ENCODE measurements around the gene HDAC3.

The HDAC3 gene

GRCh38 chr5:141608557-141608956, 28.1 kb downstream of the HDAC3 start:
- ATAC-seq: no peak
- TF ChIP-seq POU6F1 (CRISPR knock-in tag; IDR thresholded peaks at IDR 0.05; ENCODE audit: borderline replicate concordance, low read depth) (no peak), CSRNP3 (CRISPR knock-in tag; IDR thresholded peaks at IDR 0.05) (no peak), ISL1 (CRISPR knock-in tag; IDR thresholded peaks at IDR 0.05) (no peak), ZNF565 (CRISPR knock-in tag; conservative IDR thresholded peaks at IDR 0.05; ENCODE audit: low read depth) (no peak), PPARA (CRISPR knock-in tag; IDR thresholded peaks at IDR 0.05; ENCODE audit: borderline replicate concordance) (no peak), SNAI2 (CRISPR knock-in tag; IDR thresholded peaks at IDR 0.05) (no peak), PATZ1 (CRISPR knock-in tag; IDR thresholded peaks at IDR 0.05; ENCODE audit: borderline replicate concordance) (no peak), TOX (CRISPR knock-in tag; IDR thresholded peaks at IDR 0.05; ENCODE audit: borderline replicate concordance) (no peak), ZFP30 (CRISPR knock-in tag; IDR thresholded peaks at IDR 0.05) (no peak), ZFP3 (CRISPR knock-in tag; IDR thresholded peaks at IDR 0.05) (no peak)

- ATAC-seq: no peak
- TF ChIP-seq ZNF8 (CRISPR knock-in tag; IDR thresholded peaks at IDR 0.05) (no peak), ZC3H10 (CRISPR knock-in tag; IDR thresholded peaks at IDR 0.05) (no peak), ARNTL (CRISPR knock-in tag; IDR thresholded peaks at IDR 0.05; ENCODE audit: borderline replicate concordance, low read depth) (no peak), ISL1 (CRISPR knock-in tag; IDR thresholded peaks at IDR 0.05) (no peak), SNAI2 (CRISPR knock-in tag; IDR thresholded peaks at IDR 0.05) (no peak), CSDC2 (CRISPR knock-in tag; IDR thresholded peaks at IDR 0.05) (no peak), BACH2 (CRISPR knock-in tag; IDR thresholded peaks at IDR 0.05; ENCODE audit: borderline replicate concordance) (no peak), PPARA (CRISPR knock-in tag; IDR thresholded peaks at IDR 0.05; ENCODE audit: borderline replicate concordance) (no peak), ESRRG (CRISPR knock-in tag; IDR thresholded peaks at IDR 0.05) (no peak), TCF4 (CRISPR knock-in tag; IDR thresholded peaks at IDR 0.05; ENCODE audit: borderline replicate concordance) (no peak), ZNF565 (CRISPR knock-in tag; conservative IDR thresholded peaks at IDR 0.05; ENCODE audit: low read depth) (no peak), ZFP30 (CRISPR knock-in tag; IDR thresholded peaks at IDR 0.05) (no peak), CREB5 (CRISPR knock-in tag; IDR thresholded peaks at IDR 0.05; ENCODE audit: low read depth) (no peak), TOX (CRISPR knock-in tag; IDR thresholded peaks at IDR 0.05; ENCODE audit: borderline replicate concordance) (no peak), CSRNP3 (CRISPR knock-in tag; IDR thresholded peaks at IDR 0.05) (no peak), TSHZ2 (CRISPR knock-in tag; IDR thresholded peaks at IDR 0.05) (no peak), RARB (CRISPR knock-in tag; IDR thresholded peaks at IDR 0.05) (no peak), ZNF70 (CRISPR knock-in tag; IDR thresholded peaks at IDR 0.05) (no peak), GLIS3 (CRISPR knock-in tag; IDR thresholded peaks at IDR 0.05) (no peak)
These were observed 28.6 kb downstream of the HDAC3 start for GRCh38 chr5:141608046-141608445.
